ENCODE results near the gene MTG2. TPM values are rescaled to one million over a fixed set of nuclear protein-coding genes. Genes with fewer than 3 reads are reported as not detected.

MTG2 gene
- total and polyA plus RNA-seq, 2 of the 13 experiments (the other 11 are each of a cell fraction or from before 2014, with no cell fraction given): 20.4 to 37.8 TPM

DNA sequence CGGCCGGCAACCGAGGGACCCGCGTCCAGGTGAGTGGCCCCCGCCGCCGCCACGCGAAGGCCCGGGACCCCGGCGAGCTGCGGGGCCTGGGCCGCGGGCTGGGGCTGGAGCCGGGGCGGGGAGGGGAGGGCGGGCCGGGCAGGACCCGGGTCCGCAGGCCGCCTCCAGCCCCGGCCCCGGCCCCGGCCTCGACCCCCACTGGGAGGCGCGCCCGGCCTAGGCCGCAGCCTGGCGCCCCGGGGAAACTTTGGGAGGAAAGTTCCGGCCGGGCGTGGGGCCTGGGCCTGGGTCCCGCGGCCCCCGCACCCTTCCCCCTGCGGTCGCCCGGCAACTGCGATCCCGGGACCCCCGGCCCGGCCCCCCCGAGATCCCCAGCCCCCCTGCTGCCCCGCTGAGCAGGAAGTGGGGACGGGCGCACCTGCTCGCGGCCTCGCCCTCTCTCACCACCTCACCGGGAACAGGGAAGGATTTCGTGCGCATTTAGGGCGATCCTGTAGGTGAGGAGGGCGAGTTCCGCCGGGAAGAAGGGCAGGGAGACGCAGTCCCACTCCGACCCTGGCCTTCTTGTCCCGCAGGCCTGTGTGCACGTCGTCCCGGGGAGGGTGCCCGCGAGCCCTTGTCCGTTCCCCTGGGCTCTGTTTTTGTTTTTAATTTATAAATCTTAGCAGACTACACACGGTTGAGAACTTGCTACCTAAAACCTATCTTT lies 55.9 kb downstream of the MTG2 start (continued):
- TF ChIP-seq, protein P1, sequence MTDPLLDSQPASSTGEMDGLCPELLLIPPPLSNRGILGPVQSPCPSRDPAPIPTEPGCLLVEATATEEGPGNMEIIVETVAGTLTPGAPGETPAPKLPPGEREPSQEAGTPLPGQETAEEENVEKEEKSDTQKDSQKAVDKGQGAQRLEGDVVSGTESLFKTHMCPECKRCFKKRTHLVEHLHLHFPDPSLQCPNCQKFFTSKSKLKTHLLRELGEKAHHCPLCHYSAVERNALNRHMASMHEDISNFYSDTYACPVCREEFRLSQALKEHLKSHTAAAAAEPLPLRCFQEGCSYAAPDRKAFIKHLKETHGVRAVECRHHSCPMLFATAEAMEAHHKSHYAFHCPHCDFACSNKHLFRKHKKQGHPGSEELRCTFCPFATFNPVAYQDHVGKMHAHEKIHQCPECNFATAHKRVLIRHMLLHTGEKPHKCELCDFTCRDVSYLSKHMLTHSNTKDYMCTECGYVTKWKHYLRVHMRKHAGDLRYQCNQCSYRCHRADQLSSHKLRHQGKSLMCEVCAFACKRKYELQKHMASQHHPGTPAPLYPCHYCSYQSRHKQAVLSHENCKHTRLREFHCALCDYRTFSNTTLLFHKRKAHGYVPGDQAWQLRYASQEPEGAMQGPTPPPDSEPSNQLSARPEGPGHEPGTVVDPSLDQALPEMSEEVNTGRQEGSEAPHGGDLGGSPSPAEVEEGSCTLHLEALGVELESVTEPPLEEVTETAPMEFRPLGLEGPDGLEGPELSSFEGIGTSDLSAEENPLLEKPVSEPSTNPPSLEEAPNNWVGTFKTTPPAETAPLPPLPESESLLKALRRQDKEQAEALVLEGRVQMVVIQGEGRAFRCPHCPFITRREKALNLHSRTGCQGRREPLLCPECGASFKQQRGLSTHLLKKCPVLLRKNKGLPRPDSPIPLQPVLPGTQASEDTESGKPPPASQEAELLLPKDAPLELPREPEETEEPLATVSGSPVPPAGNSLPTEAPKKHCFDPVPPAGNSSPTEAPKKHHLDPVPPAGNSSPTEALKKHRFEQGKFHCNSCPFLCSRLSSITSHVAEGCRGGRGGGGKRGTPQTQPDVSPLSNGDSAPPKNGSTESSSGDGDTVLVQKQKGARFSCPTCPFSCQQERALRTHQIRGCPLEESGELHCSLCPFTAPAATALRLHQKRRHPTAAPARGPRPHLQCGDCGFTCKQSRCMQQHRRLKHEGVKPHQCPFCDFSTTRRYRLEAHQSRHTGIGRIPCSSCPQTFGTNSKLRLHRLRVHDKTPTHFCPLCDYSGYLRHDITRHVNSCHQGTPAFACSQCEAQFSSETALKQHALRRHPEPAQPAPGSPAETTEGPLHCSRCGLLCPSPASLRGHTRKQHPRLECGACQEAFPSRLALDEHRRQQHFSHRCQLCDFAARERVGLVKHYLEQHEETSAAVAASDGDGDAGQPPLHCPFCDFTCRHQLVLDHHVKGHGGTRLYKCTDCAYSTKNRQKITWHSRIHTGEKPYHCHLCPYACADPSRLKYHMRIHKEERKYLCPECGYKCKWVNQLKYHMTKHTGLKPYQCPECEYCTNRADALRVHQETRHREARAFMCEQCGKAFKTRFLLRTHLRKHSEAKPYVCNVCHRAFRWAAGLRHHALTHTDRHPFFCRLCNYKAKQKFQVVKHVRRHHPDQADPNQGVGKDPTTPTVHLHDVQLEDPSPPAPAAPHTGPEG (CRISPR knock-in tag; IDR thresholded peaks at IDR 0.05): no peak
- TF ChIP-seq ZNF788 (CRISPR knock-in tag; IDR thresholded peaks at IDR 0.05; ENCODE audit: borderline replicate concordance) (peak; percentile 19; the same call in 1 of the 2 replicates), REXO4 (CRISPR knock-in tag; IDR thresholded peaks at IDR 0.05; ENCODE audit: borderline replicate concordance) (no peak), PHF8 (CRISPR knock-in tag; IDR thresholded peaks at IDR 0.05) (peak; percentile 73; the same call in 1 of the 2 replicates), ZNF30 (CRISPR knock-in tag; IDR thresholded peaks at IDR 0.05) (0 out of 2 replicates have a peak, but pooled peaks have one; percentile 42), ZSCAN30 (CRISPR knock-in tag; IDR thresholded peaks at IDR 0.05) (no peak)
- TF ChIP-seq, protein P2, sequence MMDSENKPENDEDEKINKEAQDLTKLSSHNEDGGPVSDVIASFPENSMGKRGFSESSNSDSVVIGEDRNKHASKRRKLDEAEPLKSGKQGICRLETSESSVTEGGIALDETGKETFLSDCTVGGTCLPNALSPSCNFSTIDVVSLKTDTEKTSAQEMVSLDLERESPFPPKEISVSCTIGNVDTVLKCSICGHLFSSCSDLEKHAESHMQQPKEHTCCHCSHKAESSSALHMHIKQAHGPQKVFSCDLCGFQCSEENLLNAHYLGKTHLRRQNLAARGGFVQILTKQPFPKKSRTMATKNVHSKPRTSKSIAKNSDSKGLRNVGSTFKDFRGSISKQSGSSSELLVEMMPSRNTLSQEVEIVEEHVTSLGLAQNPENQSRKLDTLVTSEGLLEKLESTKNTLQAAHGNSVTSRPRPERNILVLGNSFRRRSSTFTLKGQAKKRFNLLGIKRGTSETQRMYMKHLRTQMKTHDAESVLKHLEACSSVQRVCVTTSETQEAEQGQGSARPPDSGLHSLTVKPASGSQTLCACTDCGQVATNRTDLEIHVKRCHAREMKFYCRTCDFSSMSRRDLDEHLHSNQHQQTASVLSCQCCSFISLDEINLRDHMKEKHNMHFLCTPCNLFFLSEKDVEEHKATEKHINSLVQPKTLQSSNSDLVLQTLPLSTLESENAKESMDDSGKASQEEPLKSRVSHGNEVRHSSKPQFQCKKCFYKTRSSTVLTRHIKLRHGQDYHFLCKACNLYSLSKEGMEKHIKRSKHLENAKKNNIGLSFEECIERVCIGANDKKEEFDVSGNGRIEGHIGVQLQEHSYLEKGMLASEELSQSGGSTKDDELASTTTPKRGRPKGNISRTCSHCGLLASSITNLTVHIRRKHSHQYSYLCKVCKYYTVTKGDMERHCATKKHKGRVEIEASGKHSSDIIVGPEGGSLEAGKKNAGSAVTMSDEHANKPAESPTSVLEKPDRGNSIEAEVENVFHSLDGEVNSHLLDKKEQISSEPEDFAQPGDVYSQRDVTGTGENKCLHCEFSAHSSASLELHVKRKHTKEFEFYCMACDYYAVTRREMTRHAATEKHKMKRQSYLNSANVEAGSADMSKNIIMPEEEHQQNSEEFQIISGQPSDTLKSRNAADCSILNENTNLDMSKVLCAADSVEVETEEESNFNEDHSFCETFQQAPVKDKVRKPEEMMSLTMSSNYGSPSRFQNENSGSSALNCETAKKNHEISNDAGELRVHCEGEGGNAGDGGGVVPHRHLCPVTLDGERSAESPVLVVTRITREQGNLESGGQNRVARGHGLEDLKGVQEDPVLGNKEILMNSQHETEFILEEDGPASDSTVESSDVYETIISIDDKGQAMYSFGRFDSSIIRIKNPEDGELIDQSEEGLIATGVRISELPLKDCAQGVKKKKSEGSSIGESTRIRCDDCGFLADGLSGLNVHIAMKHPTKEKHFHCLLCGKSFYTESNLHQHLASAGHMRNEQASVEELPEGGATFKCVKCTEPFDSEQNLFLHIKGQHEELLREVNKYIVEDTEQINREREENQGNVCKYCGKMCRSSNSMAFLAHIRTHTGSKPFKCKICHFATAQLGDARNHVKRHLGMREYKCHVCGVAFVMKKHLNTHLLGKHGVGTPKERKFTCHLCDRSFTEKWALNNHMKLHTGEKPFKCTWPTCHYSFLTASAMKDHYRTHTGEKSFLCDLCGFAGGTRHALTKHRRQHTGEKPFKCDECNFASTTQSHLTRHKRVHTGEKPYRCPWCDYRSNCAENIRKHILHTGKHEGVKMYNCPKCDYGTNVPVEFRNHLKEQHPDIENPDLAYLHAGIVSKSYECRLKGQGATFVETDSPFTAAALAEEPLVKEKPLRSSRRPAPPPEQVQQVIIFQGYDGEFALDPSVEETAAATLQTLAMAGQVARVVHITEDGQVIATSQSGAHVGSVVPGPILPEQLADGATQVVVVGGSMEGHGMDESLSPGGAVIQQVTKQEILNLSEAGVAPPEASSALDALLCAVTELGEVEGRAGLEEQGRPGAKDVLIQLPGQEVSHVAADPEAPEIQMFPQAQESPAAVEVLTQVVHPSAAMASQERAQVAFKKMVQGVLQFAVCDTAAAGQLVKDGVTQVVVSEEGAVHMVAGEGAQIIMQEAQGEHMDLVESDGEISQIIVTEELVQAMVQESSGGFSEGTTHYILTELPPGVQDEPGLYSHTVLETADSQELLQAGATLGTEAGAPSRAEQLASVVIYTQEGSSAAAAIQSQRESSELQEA (CRISPR knock-in tag; IDR thresholded peaks at IDR 0.05; ENCODE audit: not compliant biosample characterization): no peak
- TF ChIP-seq, protein P3, sequence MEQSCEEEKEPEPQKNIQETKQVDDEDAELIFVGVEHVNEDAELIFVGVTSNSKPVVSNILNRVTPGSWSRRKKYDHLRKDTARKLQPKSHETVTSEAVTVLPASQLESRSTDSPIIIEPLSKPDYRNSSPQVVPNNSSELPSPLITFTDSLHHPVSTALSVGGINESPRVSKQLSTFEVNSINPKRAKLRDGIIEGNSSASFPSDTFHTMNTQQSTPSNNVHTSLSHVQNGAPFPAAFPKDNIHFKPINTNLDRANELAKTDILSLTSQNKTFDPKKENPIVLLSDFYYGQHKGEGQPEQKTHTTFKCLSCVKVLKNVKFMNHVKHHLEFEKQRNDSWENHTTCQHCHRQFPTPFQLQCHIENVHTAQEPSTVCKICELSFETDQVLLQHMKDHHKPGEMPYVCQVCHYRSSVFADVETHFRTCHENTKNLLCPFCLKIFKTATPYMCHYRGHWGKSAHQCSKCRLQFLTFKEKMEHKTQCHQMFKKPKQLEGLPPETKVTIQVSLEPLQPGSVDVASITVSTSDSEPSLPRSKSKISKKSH (CRISPR knock-in tag; IDR thresholded peaks at IDR 0.05; ENCODE audit: borderline replicate concordance): peak; percentile 8; the same call in 1 of the 2 replicates

Data from HepG2 (cell line).